IPS DF 4.7 (cell line): ENCODE data around the gene HMG20A.

ENCODE experiments used
- DNase-seq: peaks from one replicate; pipeline ENCODE4 v3.0.0-alpha.2; 2013; ENCODE audit warnings: low spot score; ENCODE audit errors: extremely low read depth

The HMG20A gene

GRCh38 chr15:77516786-77517185 lies 96.1 kb downstream of the HMG20A start:
- DNase-seq: no peak

GRCh38 chr15:77517579-77517978 lies 96.9 kb downstream of the HMG20A start:
- no peak for DNase-seq

- no peak for DNase-seq
Measured at GRCh38 chr15:77518458-77518857, 97.8 kb downstream of the HMG20A start.

GRCh38 chr15:77519540-77519939 lies 98.9 kb downstream of the HMG20A start:
- DNase-seq: no peak

- DNase-seq: no peak
Measured at GRCh38 chr15:77521206-77521605, 100.5 kb downstream of the HMG20A start.

- DNase-seq: no peak
Measured at GRCh38 chr15:77525400-77525811, 104.7 kb downstream of the HMG20A start.

- DNase-seq: no peak
Measured at GRCh38 chr15:77525907-77526594, 105.4 kb downstream of the HMG20A start.

GRCh38 chr15:77526595-77527163 lies 106.0 kb downstream of the HMG20A start:
- DNase-seq: no peak

GRCh38 chr15:77527164-77527778 lies 106.6 kb downstream of the HMG20A start:
- DNase-seq: no peak

GRCh38 chr15:77527831-77528231 lies 107.1 kb downstream of the HMG20A start:
- no peak for DNase-seq

GRCh38 chr15:77528290-77528967 lies 107.7 kb downstream of the HMG20A start:
- DNase-seq: no peak

GRCh38 chr15:77528968-77529319 lies 108.3 kb downstream of the HMG20A start:
- DNase-seq: no peak

- DNase-seq: no peak
Measured at GRCh38 chr15:77529394-77530159, 108.9 kb downstream of the HMG20A start.

- DNase-seq: no peak
Measured at GRCh38 chr15:77530576-77530975, 109.9 kb downstream of the HMG20A start.

- no peak for DNase-seq
Measured at GRCh38 chr15:77531191-77532000, 110.7 kb downstream of the HMG20A start.

- DNase-seq: no peak
Measured at GRCh38 chr15:77532067-77532710, 111.5 kb downstream of the HMG20A start.

GRCh38 chr15:77532846-77533245 lies 112.2 kb downstream of the HMG20A start:
- no peak for DNase-seq

GRCh38 chr15:77533578-77534430 lies 113.1 kb downstream of the HMG20A start:
- DNase-seq: no peak
